H1 (cell line): Measurements from ENCODE around the gene STX4. TPM values are rescaled to one million over a fixed set of nuclear protein-coding genes. Genes with fewer than 3 reads are reported as not detected.

Experiments
- CTCF ChIA-PET: fragments of 300-600 bp; sonication (Branson Sonifier 250); formaldehyde crosslinking; loops from one replicate; lab custom pipeline; 2021; ENCODE audit not compliant: partially characterized antibody; lab: Charles Lee
- POLR2A ChIA-PET: fragments of 300-600 bp; sonication (Branson Sonifier 250); formaldehyde crosslinking; loops from one replicate; lab custom pipeline; 2021; ENCODE audit warnings: inconsistent platforms; ENCODE audit not compliant: partially characterized antibody; lab: Charles Lee
- DNase-seq, 2 experiments: peaks; one replicate each; pipeline versions ENCODE4 v3.0.0 to v3.0.0-alpha.2; 2010 to 2022; ENCODE audit warnings: low spot score in 2 of 2, low read depth in 1 of 2, mixed read lengths in 1 of 2
- FAIRE-seq: peaks from 2 replicates; lab custom pipeline; 2011; peaks lifted over from hg19 to GRCh38; lab: Jason Lieb, UNC
- H2AFZ ChIP-seq: 2 replicates; pipeline ENCODE4 v1.8.1; 2012; ENCODE audit warnings: low read length, inconsistent platforms
- H2AK5ac ChIP-seq: 2 replicates; pipeline ENCODE4 v1.6.1; 2013; ENCODE audit warnings: low read depth, low read length
- H2BK120ac ChIP-seq: replicated peaks from 2 replicates; pipeline ENCODE3; 2013; ENCODE audit warnings: low read depth, low read length, inconsistent platforms
- H2BK12ac ChIP-seq: 2 replicates; pipeline ENCODE4 v1.6.1; 2013; ENCODE audit warnings: low read depth, low read length
- H2BK15ac ChIP-seq: 2 replicates; pipeline ENCODE4 v1.6.1; 2013; ENCODE audit warnings: low read length
- H2BK20ac ChIP-seq: 2 replicates; pipeline ENCODE4 v1.6.1; 2013; ENCODE audit warnings: low read length
- H2BK5ac ChIP-seq: 2 replicates; pipeline ENCODE4 v1.6.1; 2013; ENCODE audit warnings: low read depth, low read length
- H3K14ac ChIP-seq: 2 replicates; pipeline ENCODE4 v1.6.1; 2013; ENCODE audit warnings: inconsistent platforms; ENCODE audit not compliant: insufficient read length
- H3K18ac ChIP-seq: 2 replicates; pipeline ENCODE4 v1.6.1; 2013; ENCODE audit warnings: low read length; ENCODE audit errors: extremely low read depth
- H3K23ac ChIP-seq: 2 replicates; pipeline ENCODE4 v1.6.1; 2013; ENCODE audit warnings: inconsistent platforms; ENCODE audit not compliant: insufficient read length
- H3K23me2 ChIP-seq: 2 replicates; pipeline ENCODE4 v1.6.1; 2013; ENCODE audit warnings: low read depth, low read length
- H3K27ac ChIP-seq: 2 replicates; pipeline ENCODE4 v1.6.1; 2011; ENCODE audit warnings: low read depth, low read length, inconsistent platforms
- H3K27me3 ChIP-seq, 4 experiments: replicated peaks in 1 of 4; 1 replicate in 1 of 4; 2 replicates in 3 of 4; pipeline versions ENCODE4 v1.6.1 to v1.8.1; 2011 to 2013; ENCODE audit warnings: low read length in 3 of 4, mild to moderate bottlenecking in 3 of 4, inconsistent platforms in 2 of 4, mixed read lengths in 2 of 4, moderate library complexity in 1 of 4; ENCODE audit not compliant: control insufficient read depth in 3 of 4, insufficient read depth in 3 of 4; ENCODE audit errors: extremely low read depth in 1 of 4
- H3K36me3 ChIP-seq, 4 experiments: 2 replicates each; pipeline versions ENCODE4 v1.6.1 to v1.8.1; 2011 to 2013; ENCODE audit warnings: mild to moderate bottlenecking in 4 of 4, low read length in 3 of 4, moderate library complexity in 2 of 4, control low read depth in 1 of 4, inconsistent platforms in 1 of 4; ENCODE audit not compliant: insufficient read depth in 4 of 4, control insufficient read depth in 2 of 4
- H3K4ac ChIP-seq: replicated peaks from 2 replicates; pipeline ENCODE3; 2013; ENCODE audit warnings: low read length, low read depth, mixed read lengths, inconsistent platforms; ENCODE audit not compliant: insufficient read length
- H3K4me1 ChIP-seq, 4 experiments: replicated peaks in 1 of 4; 1 replicate in 1 of 4; 2 replicates in 3 of 4; pipeline versions ENCODE4 v1.6.1 to v1.8.1; 2011 to 2013; ENCODE audit warnings: low read length in 3 of 4, inconsistent platforms in 2 of 4, mixed read lengths in 1 of 4; ENCODE audit not compliant: insufficient read depth in 4 of 4, control insufficient read depth in 3 of 4
- H3K4me2 ChIP-seq, 2 experiments: 2 replicates each; pipeline versions ENCODE4 v1.6.1 to v1.8.1; 2011 to 2013; ENCODE audit warnings: low read depth in 2 of 2, low read length in 2 of 2, control low read depth in 1 of 2, inconsistent platforms in 1 of 2, mild to moderate bottlenecking in 1 of 2; ENCODE audit not compliant: insufficient read depth in 1 of 2
- H3K4me3 ChIP-seq, 4 experiments: fragments of 200-600, 300-600 bp in 1 of 4; sonication (generic), shearing (Covaris generic), sonication (Bioruptor Twin) in 1 of 4; 2 replicates each; pipeline versions ENCODE4 v1.5.1 to v1.8.1; 2011 to 2016; ENCODE audit warnings: low read length in 4 of 4, low read depth in 3 of 4, control low read depth in 2 of 4, inconsistent platforms in 2 of 4, mild to moderate bottlenecking in 2 of 4, mixed read lengths in 1 of 4, moderate library complexity in 1 of 4; ENCODE audit not compliant: insufficient read depth in 2 of 4; ENCODE audit errors: extremely low read depth in 1 of 4
- H3K56ac ChIP-seq: replicated peaks from 2 replicates; pipeline ENCODE3; 2013; ENCODE audit warnings: low read depth, mild to moderate bottlenecking, mixed read lengths, low read length, inconsistent platforms; ENCODE audit not compliant: insufficient read length
- H3K79me1 ChIP-seq: 2 replicates; pipeline ENCODE4 v1.6.1; 2013; ENCODE audit warnings: low read depth, low read length, control low read depth
- H3K79me2 ChIP-seq, 2 experiments: 2 replicates each; pipeline versions ENCODE4 v1.6.1 to v1.8.1; 2012 to 2013; ENCODE audit warnings: low read length in 2 of 2, mild to moderate bottlenecking in 2 of 2, inconsistent platforms in 1 of 2; ENCODE audit not compliant: insufficient read depth in 2 of 2, control insufficient read depth in 1 of 2
- H3K9ac ChIP-seq, 4 experiments: replicated peaks in 1 of 4; 1 replicate in 1 of 4; 2 replicates in 3 of 4; pipeline versions ENCODE4 v1.6.1 to v1.8.1; 2011 to 2013; ENCODE audit warnings: low read depth in 3 of 4, low read length in 3 of 4, control low read depth in 2 of 4, mild to moderate bottlenecking in 2 of 4, moderate library complexity in 2 of 4, inconsistent platforms in 1 of 4; ENCODE audit errors: extremely low read depth in 1 of 4
- H3K9me3 ChIP-seq, 2 experiments: 2 replicates each; pipeline versions ENCODE4 v1.6.1 to v1.8.1; 2012 to 2013; ENCODE audit warnings: mild to moderate bottlenecking in 2 of 2, moderate library complexity in 2 of 2, control low read depth in 1 of 2, inconsistent platforms in 1 of 2, low read depth in 1 of 2, low read length in 1 of 2, mixed read lengths in 1 of 2; ENCODE audit not compliant: insufficient read depth in 2 of 2
- H4K20me1 ChIP-seq, 2 experiments: replicated peaks in 1 of 2; 2 replicates each; pipeline versions ENCODE3 to v1.8.1; 2011 to 2013; ENCODE audit warnings: inconsistent platforms in 2 of 2, low read length in 2 of 2, mild to moderate bottlenecking in 1 of 2; ENCODE audit not compliant: insufficient read depth in 2 of 2, control insufficient read depth in 1 of 2
- H4K5ac ChIP-seq: 2 replicates; pipeline ENCODE4 v1.6.1; 2013; ENCODE audit warnings: low read length, low read depth, mixed read lengths, inconsistent platforms; ENCODE audit not compliant: insufficient read length
- H4K8ac ChIP-seq: 2 replicates; pipeline ENCODE4 v1.8.0; 2013; ENCODE audit warnings: mild to moderate bottlenecking, moderate library complexity, low read length, inconsistent platforms; ENCODE audit not compliant: insufficient read depth; ENCODE audit errors: extremely low read depth
- H4K91ac ChIP-seq: replicated peaks from 2 replicates; pipeline ENCODE3; 2013; ENCODE audit warnings: low read length, mixed read lengths, inconsistent platforms; ENCODE audit not compliant: insufficient read length
- ATF2 ChIP-seq: IDR thresholded peaks from 2 replicates; pipeline ENCODE4 v1.6.1; 2012; ENCODE audit warnings: low read length, inconsistent platforms
- CHD1 ChIP-seq: IDR thresholded peaks from 2 replicates; pipeline ENCODE4 v1.6.1; 2012; ENCODE audit warnings: low read depth, low read length, improper control_type of control experiment
- KDM1A ChIP-seq: fragments of 200-600, 300-600 bp; sonication (generic); IDR thresholded peaks from 2 replicates; pipeline ENCODE4 v1.7.1; 2016; ENCODE audit warnings: mild to moderate bottlenecking, low read length, borderline replicate concordance
- KDM4A ChIP-seq: IDR thresholded peaks from one replicate; pipeline ENCODE4 v1.7.1; 2012; ENCODE audit warnings: low read depth, mild to moderate bottlenecking, moderate library complexity, low read length, inconsistent platforms; ENCODE audit not compliant: severe bottlenecking
- SIX5 ChIP-seq: IDR thresholded peaks from 2 replicates; pipeline ENCODE4 v1.6.1; 2011; ENCODE audit warnings: mild to moderate bottlenecking, low read depth, low read length
- SP2 ChIP-seq: IDR thresholded peaks from 2 replicates; pipeline ENCODE4 v1.6.1; 2012; ENCODE audit warnings: mild to moderate bottlenecking, low read length, inconsistent platforms
- TAF7 ChIP-seq: optimal IDR thresholded peaks from 2 replicates; pipeline ENCODE3; 2011; ENCODE audit warnings: low read depth, mild to moderate bottlenecking, inconsistent platforms, low read length, moderate library complexity, borderline replicate concordance
- WGBS, 2 experiments: shearing (Covaris generic) in 1 of 2; methylation state at CpG; one replicate each; pipeline versions ENCODE4 v1.1.6 to v1.1.7; 2013 to 2015; ENCODE audit warnings: low lambda C conversion rate in 2 of 2, mixed read lengths in 2 of 2, inconsistent platforms in 1 of 2, low coverage in 1 of 2, missing lambda C conversion rate in 1 of 2; ENCODE audit not compliant: insufficient replicate concordance in 2 of 2, insufficient coverage in 1 of 2, insufficient read length in 1 of 2; ENCODE audit errors: extremely low coverage in 1 of 2, missing lambda C conversion rate in 1 of 2; 5-methylcytosine and 5-hydroxymethylcytosine counted together
- polyA plus RNA-seq, 7 experiments: library from polyadenylated mRNA; depleted of rRNA in 3 of 7; stranded (reverse) in 5 of 7; unstranded in 2 of 7; fragments of >200 nt in 5 of 7; fragments of 200-250 nt in 2 of 7; gene quantifications; 1 replicate in 5 of 7; 2 replicates in 1 of 7; 4 replicates in 1 of 7; pipeline versions ENCODE4 v1.2.1 to v1.2.3, GENCODE V29; 2011 to 2013; ENCODE audit warnings: missing spikeins in 2 of 7, mixed read lengths in 2 of 7
- total RNA-seq: library from RNA; stranded (reverse); fragmentation: NEBNext Ultra II Directional; extraction: Animal tissue kit (Norgen Biotek cat#: 25700); gene quantifications from 2 replicates; pipeline ENCODE4 v1.2.1, GENCODE V29; 2021

Gene STX4
- total and polyA plus RNA-seq, 2 of the 8 experiments (the other 6 are each of a cell fraction or from before 2014, with no cell fraction given) = 25.8 to 32.3 TPM

- Histone ChIP-seq H3K18ac (no peak overlapping the region), H3K36me3 (no peaks in the 10 kb centered on the region), H2BK5ac (no peak overlapping the region), H4K91ac (no peak overlapping the region), H3K79me2 (peaks cover 0 to 4% of the 10 kb centered on the region in 2 experiments; a peak in 1 of 4 replicates), H2BK15ac (no peak overlapping the region), H3K23me2 (peaks cover 1% of the 10 kb centered on the region; the same call in 1 of the 2 replicates), H3K4me3 (no peak overlapping the region), H4K5ac (no peak overlapping the region), H3K27ac (no peak overlapping the region), H3K27me3 (no peaks in the 10 kb centered on the region), H4K20me1 (peaks cover 0 to 4% of the 10 kb centered on the region in 2 experiments), H2BK12ac (no peak overlapping the region), H3K14ac (no peak overlapping the region), H3K9me3 (no peaks in the 10 kb centered on the region), H3K79me1 (0 out of 2 replicates have a peak, but pooled peaks cover 10% of the 10 kb centered on the region), H2BK120ac (no peak overlapping the region), H3K56ac (no peak overlapping the region), H3K4me1 (peaks cover 4 to 18% (median 6%) of the 10 kb centered on the region in 4 experiments), H2BK20ac (no peak overlapping the region), H2AK5ac (no peak overlapping the region), H3K4ac (no peak overlapping the region), H3K4me2 (no peak overlapping the region), H3K23ac (no peak overlapping the region), H4K8ac (no peak overlapping the region), H2AFZ (no peak overlapping the region), H3K9ac (no peak overlapping the region)
- ChIA-PET POLR2A (interaction anchor here (0.5 kb wide), 1 partner anchor 1406 kb away, joined by 3 read pairs; no protein-coding TSS in a partner anchor), CTCF (interaction anchor here (0.7 to 3.9 kb wide), 5 partner anchors 8 to 445 kb away, joined by 3 to 21 read pairs (median 4); partner anchors contain the start of gene HSD3B7)
- DNase-seq (no peak), FAIRE-seq (no peak)
- 96% methylated on average over 8 of the region's 8 CpGs; no CpG with 5 or more reads in 1 of the 2 experiments for WGBS, 2 experiments
- TF ChIP-seq KDM1A = 0 out of 2 replicates have a peak, but pooled peaks have one; percentile 47
- no peak for TF ChIP-seq CHD1
- no peak for TF ChIP-seq SIX5
- no peak for TF ChIP-seq SP2
- no peak for TF ChIP-seq TAF7
- TF ChIP-seq KDM4A = no peak
- no peak for TF ChIP-seq ATF2
Measured at GRCh38 chr16:31006589-31006988, 26.8 kb upstream of the STX4 start.
